ENCODE results near the gene KIRREL1.

- no peak for TF ChIP-seq CTCF (IDR thresholded peaks at IDR 0.05; ENCODE audit: insufficient read depth, low read depth, low read length)
- TF ChIP-seq EZH2 (IDR thresholded peaks at IDR 0.05; ENCODE audit: insufficient read depth, low read length) = no peak
These were observed 48.7 kb upstream of the KIRREL1 start for GRCh38 chr1:157944663-157945280.
